Measurements from ENCODE around the gene DNAH17. TPM values are rescaled to one million over a fixed set of nuclear protein-coding genes. Genes with fewer than 3 reads are reported as not detected.

Gene DNAH17
- total RNA-seq, 4 donors from 2014 or later: 0.89 to 15.4 (median 3.8) TPM

DNA sequence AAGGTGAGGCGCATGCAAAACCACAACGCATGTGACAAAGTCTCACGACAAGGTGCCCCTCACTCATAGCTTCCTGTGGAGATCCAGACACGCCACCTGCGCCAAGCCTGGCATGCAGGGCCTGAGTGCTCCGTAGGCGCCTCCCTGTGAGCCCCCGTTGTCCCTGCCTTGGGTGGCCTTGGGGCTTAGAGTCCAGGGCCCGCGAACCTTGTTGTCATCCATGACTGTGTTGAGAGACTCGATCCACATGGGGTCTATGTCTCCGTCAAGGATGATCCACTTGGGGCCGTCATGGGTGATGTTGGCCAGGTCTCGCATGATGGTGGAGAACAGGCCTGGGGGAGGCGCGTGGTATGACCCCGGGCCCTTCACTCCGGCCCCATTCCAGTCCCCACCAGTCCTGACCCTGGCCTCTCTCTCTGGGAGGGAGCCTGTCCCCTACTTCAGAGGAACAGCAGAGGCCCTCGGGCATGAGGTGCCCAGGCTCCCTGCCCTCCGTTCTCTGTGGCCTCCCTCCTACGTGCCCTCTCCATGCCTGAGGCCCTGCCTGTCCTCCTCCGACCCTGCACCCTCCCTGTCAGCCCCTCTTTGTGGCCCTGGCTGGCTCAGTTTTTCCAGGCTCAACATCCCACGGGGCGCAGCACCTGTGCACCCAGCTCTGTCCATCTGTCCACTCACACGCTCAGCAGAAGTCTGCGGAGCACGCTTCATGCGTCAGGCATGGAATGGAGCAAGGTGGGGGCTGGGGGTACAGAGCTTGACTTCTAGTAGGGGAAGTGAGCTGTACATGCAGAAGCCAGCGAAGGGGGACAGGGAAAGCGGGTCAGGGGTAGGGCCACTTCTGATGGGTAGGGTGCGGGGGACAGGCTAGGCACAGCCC, 85.7 kb downstream of the DNAH17 start:
- 93 to 95% methylated on average over 31 of the region's 31 CpGs for WGBS, 2 donors
- no peak overlapping the region for H3K4me3 ChIP-seq (ENCODE audit: low read depth, poor library complexity, severe bottlenecking)
- DNase-seq (ENCODE audit: low spot score in 2 of 2): no peak
- intact Hi-C loops (cut with DNase I; ENCODE audit: low total_unique reads): loop anchor here (10.0 kb wide), 1 partner anchor 213 kb away; no protein-coding TSS in a partner anchor
- TF ChIP-seq POLR2A (IDR thresholded peaks at IDR 0.05): no peak
- TF ChIP-seq, protein P1, sequence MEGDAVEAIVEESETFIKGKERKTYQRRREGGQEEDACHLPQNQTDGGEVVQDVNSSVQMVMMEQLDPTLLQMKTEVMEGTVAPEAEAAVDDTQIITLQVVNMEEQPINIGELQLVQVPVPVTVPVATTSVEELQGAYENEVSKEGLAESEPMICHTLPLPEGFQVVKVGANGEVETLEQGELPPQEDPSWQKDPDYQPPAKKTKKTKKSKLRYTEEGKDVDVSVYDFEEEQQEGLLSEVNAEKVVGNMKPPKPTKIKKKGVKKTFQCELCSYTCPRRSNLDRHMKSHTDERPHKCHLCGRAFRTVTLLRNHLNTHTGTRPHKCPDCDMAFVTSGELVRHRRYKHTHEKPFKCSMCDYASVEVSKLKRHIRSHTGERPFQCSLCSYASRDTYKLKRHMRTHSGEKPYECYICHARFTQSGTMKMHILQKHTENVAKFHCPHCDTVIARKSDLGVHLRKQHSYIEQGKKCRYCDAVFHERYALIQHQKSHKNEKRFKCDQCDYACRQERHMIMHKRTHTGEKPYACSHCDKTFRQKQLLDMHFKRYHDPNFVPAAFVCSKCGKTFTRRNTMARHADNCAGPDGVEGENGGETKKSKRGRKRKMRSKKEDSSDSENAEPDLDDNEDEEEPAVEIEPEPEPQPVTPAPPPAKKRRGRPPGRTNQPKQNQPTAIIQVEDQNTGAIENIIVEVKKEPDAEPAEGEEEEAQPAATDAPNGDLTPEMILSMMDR (IDR thresholded peaks at IDR 0.05): no peak

DNA sequence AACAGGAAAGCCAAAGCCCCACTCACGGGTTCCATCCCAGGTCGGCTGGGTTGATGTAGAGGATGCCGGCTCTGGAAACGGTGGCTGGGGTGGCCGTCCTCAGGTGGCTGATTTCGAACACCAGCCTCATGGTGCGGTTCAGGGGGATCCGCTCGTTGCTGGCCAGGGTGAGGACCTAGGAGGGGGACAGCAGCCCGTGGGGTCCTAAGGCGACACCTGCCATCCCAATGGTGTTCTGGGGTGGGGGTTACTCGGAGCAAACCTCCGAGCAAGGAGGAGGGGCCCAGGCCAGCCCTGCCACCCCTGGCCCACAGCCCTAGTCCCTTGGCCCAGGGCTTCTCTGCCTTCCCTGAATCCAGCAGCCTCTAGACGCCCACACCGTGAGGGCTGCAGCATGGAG, 86.5 kb downstream of the DNAH17 start:
- intact Hi-C loops (cut with DNase I; ENCODE audit: low total_unique reads): loop anchor here (10.0 kb wide), 1 partner anchor 214 kb away; no protein-coding TSS in a partner anchor
- TF ChIP-seq, protein P1 (IDR thresholded peaks at IDR 0.05): no peak
- no peak for TF ChIP-seq POLR2A (IDR thresholded peaks at IDR 0.05)
- DNase-seq (ENCODE audit: low spot score in 2 of 2): no peak
- WGBS, 2 donors: 91 to 94% methylated on average over 13 to 15 of the region's 15 CpGs
- H3K4me3 ChIP-seq (ENCODE audit: low read depth, poor library complexity, severe bottlenecking): no peak overlapping the region

DNA sequence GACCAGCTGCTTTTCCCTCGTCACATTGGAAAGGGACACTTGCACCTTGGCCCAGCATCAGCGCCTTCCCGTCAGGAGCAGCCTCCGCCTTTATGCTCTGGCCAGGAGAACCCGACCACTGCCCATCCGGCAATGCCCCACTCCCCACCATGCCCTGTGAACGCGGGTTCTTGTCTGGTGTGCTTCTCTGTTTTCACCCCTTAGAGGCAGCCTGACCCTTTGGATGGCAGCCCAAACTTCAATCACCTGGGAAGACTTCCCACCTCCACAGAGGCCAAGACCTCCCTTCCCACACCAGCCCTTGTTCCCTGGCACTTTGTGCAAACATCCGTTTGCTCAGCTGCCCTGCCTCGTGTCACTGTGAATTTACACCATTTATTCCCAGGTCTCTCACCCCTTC, 87.0 kb downstream of the DNAH17 start:
- no peak overlapping the region for H3K4me3 ChIP-seq (ENCODE audit: low read depth, poor library complexity, severe bottlenecking)
- DNase-seq (ENCODE audit: low spot score in 2 of 2): no peak
- TF ChIP-seq POLR2A (IDR thresholded peaks at IDR 0.05): no peak
- TF ChIP-seq, protein P1 (IDR thresholded peaks at IDR 0.05): no peak
- WGBS, 2 donors: 84 to 89% methylated on average over 10 of the region's 10 CpGs
- intact Hi-C loops (cut with DNase I; ENCODE audit: low total_unique reads): loop anchor here (10.0 kb wide), 1 partner anchor 215 kb away; no protein-coding TSS in a partner anchor

DNA sequence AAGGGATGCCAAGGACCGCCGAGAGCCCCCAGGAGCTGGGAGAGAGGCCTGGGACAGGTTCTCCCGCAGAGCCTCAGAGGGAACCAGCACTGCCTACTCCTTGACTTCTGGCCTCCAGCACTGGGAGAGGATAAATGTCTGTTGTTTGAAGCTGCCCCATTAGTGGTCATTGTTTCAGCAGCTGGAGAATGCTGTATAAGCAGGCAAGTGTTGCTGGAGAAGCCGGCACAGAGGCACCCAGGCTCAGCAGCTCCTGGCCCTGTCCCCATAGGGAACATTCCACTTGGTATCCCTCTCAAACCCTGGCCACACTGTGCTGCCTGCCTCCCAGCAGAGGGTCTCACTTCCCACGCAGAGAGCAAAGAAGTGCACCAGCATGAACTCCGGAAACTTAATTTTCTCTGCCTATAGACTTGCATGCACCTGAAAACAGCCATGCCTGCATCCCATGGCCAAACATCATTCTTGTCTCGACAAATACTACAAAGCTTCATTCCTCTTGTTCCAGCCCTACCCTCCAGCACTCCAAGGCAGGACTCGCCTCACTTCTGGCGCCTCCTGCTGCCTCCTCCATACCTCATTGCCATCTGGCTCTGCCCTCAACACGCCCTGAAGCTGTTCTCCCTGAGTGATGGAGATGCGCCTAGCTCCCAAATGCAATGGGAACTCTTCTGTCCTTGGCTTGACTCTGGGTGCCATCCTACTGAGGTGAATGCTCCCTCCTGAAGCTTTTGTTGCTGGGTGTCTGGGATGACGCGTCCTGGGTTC, 88.1 kb downstream of the DNAH17 start:
- intact Hi-C loops (cut with DNase I; ENCODE audit: low total_unique reads): no loop called here
- no peak for DNase-seq (ENCODE audit: low spot score in 2 of 2)
- no peak for TF ChIP-seq POLR2A (IDR thresholded peaks at IDR 0.05)
- TF ChIP-seq, protein P1 (IDR thresholded peaks at IDR 0.05): no peak
- 62 to 68% methylated on average over 13 of the region's 13 CpGs for WGBS, 2 donors
- no peak overlapping the region for H3K4me3 ChIP-seq (ENCODE audit: low read depth, poor library complexity, severe bottlenecking)

DNA sequence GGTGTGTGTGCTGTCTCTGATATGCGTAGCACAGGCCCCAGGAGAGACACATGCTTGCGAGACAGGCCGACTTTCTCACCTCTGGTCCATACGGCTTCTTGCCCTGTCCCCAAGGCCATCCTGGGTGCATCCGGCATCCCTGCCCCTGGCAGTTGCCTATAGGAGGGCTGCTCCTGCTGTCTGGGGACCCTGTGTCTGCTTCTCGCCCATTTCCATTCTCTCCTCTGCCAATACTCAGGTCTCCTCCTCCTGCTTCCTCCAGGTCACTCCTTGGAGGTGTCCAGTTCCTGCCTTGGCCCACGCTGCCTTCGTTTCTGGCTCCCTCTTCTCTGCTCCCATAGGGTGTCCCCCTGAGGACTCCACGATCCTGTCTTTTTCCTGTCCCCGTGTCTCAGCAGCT, 89.0 kb downstream of the DNAH17 start:
- TF ChIP-seq, protein P1 (IDR thresholded peaks at IDR 0.05): no peak
- no peak overlapping the region for H3K4me3 ChIP-seq (ENCODE audit: low read depth, poor library complexity, severe bottlenecking)
- intact Hi-C loops (cut with DNase I; ENCODE audit: low total_unique reads): no loop called here
- DNase-seq (ENCODE audit: low spot score in 2 of 2): no peak
- 72 to 88% methylated on average over 10 of the region's 10 CpGs for WGBS, 2 donors

Data from lower leg skin (tissue), 4 donors.